ENCODE data around the gene HIP1R. TPM values are rescaled to one million over a fixed set of nuclear protein-coding genes. Genes with fewer than 3 reads are reported as not detected.

HIP1R gene
- total RNA-seq, 1 experiment from 2014 or later = 44.6 TPM

DNA sequence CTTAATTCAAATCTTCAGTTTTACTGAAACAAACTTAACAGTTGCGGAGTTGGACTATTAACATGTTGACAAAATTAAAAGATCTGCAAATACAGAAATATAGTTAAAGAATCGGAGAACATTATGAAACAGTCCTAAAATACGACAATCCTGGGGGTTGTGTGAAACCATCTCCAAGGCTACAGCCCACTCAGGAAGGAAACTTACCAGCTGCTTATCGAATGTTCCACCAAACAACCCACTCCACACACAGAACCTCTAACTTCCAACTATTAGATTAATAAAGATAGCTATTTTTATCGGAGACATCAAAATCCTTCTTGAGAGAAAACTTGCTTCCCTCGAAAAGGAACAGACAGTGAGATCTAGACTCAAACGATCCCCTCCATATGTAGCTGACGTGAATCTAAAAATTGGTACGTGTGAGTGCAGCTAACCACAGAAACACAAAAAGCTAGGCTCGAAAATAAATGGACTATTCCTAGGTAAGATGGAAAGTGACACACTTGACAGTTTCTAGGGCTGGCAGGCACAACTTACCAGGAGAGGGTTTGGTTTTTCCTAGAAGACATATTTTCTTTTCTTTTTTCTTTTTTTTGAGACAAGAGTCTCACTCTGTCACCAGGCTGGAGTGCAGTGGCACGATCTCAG, 47.8 kb downstream of the HIP1R start:
- Mint-ChIP-seq H3K27me3 (ENCODE audit: insufficient read depth, unreplicated experiment) (no peaks in the 10 kb centered on the region), H3K4me1 (ENCODE audit: insufficient read depth, unreplicated experiment) (peaks cover 25% of the 10 kb centered on the region), H3K36me3 (ENCODE audit: insufficient read depth, unreplicated experiment) (peaks cover 12% of the 10 kb centered on the region), H3K27ac (ENCODE audit: low read depth, unreplicated experiment) (no peak overlapping the region), H3K9me3 (ENCODE audit: unreplicated experiment) (no peaks in the 10 kb centered on the region), H3K4me3 (ENCODE audit: unreplicated experiment) (no peak overlapping the region)
- TF ChIP-seq CTCF (IDR thresholded peaks at IDR 0.05; ENCODE audit: unreplicated experiment) = no peak
- ChIA-PET CTCF (interaction anchor here (0.6 to 1.6 kb wide), 9 partner anchors 11 to 89 kb away, joined by 3 to 9 read pairs (median 5); partner anchors contain the start of gene VPS37B), POLR2A (interaction anchor here (1.1 to 2.5 kb wide), 6 partner anchors 8 to 46 kb away, joined by 3 to 11 read pairs (median 4); no protein-coding TSS in a partner anchor)
- no peak for DNase-seq (ENCODE audit: unreplicated experiment)
- no TSS peak for BruUV-seq (replicated peaks)
- intact Hi-C loops (cut with micrococcal nuclease) = no loop called here

GRCh38 chr12:122884091-122884826, 49.0 kb downstream of the HIP1R start:
- ChIA-PET CTCF (interaction anchor here (1.0 kb wide), 2 partner anchors 10 to 23 kb away, joined by 3 to 5 read pairs; no protein-coding TSS in a partner anchor), POLR2A (interaction anchor here (1.1 to 5.5 kb wide), 6 partner anchors 7 to 91 kb away, joined by 3 to 87 read pairs (median 10); partner anchors contain the start of genes OGFOD2 and VPS37B)
- intact Hi-C loops (cut with micrococcal nuclease) = no loop called here
- Mint-ChIP-seq H3K36me3 (ENCODE audit: insufficient read depth, unreplicated experiment) (peaks cover 18% of the 10 kb centered on the region), H3K4me3 (ENCODE audit: unreplicated experiment) (no peak overlapping the region), H3K9me3 (ENCODE audit: unreplicated experiment) (no peaks in the 10 kb centered on the region), H3K27me3 (ENCODE audit: insufficient read depth, unreplicated experiment) (no peaks in the 10 kb centered on the region), H3K4me1 (ENCODE audit: insufficient read depth, unreplicated experiment) (peaks cover 34% of the 10 kb centered on the region), H3K27ac (ENCODE audit: low read depth, unreplicated experiment) (no peak overlapping the region)
- BruUV-seq (replicated peaks) = no TSS peak
- no peak for DNase-seq (ENCODE audit: unreplicated experiment)
- no peak for TF ChIP-seq CTCF (IDR thresholded peaks at IDR 0.05; ENCODE audit: unreplicated experiment)

- DNase-seq (ENCODE audit: unreplicated experiment) = no peak
- BruUV-seq (replicated peaks) = no TSS peak
- H3K9me3 Mint-ChIP-seq (ENCODE audit: unreplicated experiment) = no peaks in the 10 kb centered on the region
- intact Hi-C loops (cut with micrococcal nuclease) = no loop called here
- ChIA-PET CTCF (no interaction called here), POLR2A (interaction anchor here (0.7 to 14.8 kb wide), 8 partner anchors 12 to 90 kb away, joined by 3 to 240 read pairs (median 8); partner anchors contain the start of genes ABCB9, OGFOD2 and VPS37B)
- peaks cover 36% of the 10 kb centered on the region for H3K4me1 Mint-ChIP-seq (ENCODE audit: insufficient read depth, unreplicated experiment)
- H3K4me3 Mint-ChIP-seq (ENCODE audit: unreplicated experiment) = no peak overlapping the region
- no peak overlapping the region for H3K27ac Mint-ChIP-seq (ENCODE audit: low read depth, unreplicated experiment)
- TF ChIP-seq CTCF (IDR thresholded peaks at IDR 0.05; ENCODE audit: unreplicated experiment) = no peak
- H3K27me3 Mint-ChIP-seq (ENCODE audit: insufficient read depth, unreplicated experiment) = no peaks in the 10 kb centered on the region
- H3K36me3 Mint-ChIP-seq (ENCODE audit: insufficient read depth, unreplicated experiment) = peaks cover 22% of the 10 kb centered on the region
Measured at GRCh38 chr12:122884860-122885259, 49.6 kb downstream of the HIP1R start.

- no peak for TF ChIP-seq CTCF (IDR thresholded peaks at IDR 0.05; ENCODE audit: unreplicated experiment)
- no TSS peak for BruUV-seq (replicated peaks)
- no peak for DNase-seq (ENCODE audit: unreplicated experiment)
- intact Hi-C loops (cut with micrococcal nuclease) = no loop called here
- Mint-ChIP-seq H3K9me3 (ENCODE audit: unreplicated experiment) (no peaks in the 10 kb centered on the region), H3K4me3 (ENCODE audit: unreplicated experiment) (no peak overlapping the region), H3K36me3 (ENCODE audit: insufficient read depth, unreplicated experiment) (peaks cover 15% of the 10 kb centered on the region), H3K27me3 (ENCODE audit: insufficient read depth, unreplicated experiment) (no peaks in the 10 kb centered on the region), H3K4me1 (ENCODE audit: insufficient read depth, unreplicated experiment) (peaks cover 34% of the 10 kb centered on the region), H3K27ac (ENCODE audit: low read depth, unreplicated experiment) (peak overlapping the region; percentile 99)
- POLR2A ChIA-PET = interaction anchor here (1.1 to 14.8 kb wide), 9 partner anchors 10 to 80 kb away, joined by 3 to 240 read pairs (median 10); partner anchors contain the start of genes ABCB9, HIP1R and VPS37B
- CTCF ChIA-PET = interaction anchor here (0.7 kb wide), 1 partner anchor 8 kb away, joined by 3 read pairs; no protein-coding TSS in a partner anchor
Measured at GRCh38 chr12:122886161-122886560, 50.9 kb downstream of the HIP1R start.

Data from MCF 10A (cell line).